Thoracic aorta (tissue), 2 donors: ENCODE data around the gene LRRN1. TPM values are rescaled to one million over a fixed set of nuclear protein-coding genes. Genes with fewer than 3 reads are reported as not detected.

Experiments used
- ATAC-seq: fragments of 150-250 bp; one replicate; pipeline ENCODE4 v1.8.0; 2017; ENCODE audit warnings: low read depth; ENCODE audit not compliant: insufficient number of reproducible peaks, low FRiP score
- DNase-seq: peaks from one replicate; pipeline ENCODE4 v3.0.0-alpha.2; 2020; ENCODE audit warnings: low spot score
- H3K27ac ChIP-seq, 2 donors: fragments of 200-600 bp; sonication (generic); 1 replicate in 1 of 2; 2 replicates in 1 of 2; pipeline ENCODE4 v1.5.1; 2016; ENCODE audit warnings: mild to moderate bottlenecking in 2 of 2, moderate library complexity in 2 of 2
- H3K27me3 ChIP-seq: fragments of 200-600 bp; sonication (generic); replicated peaks from 2 replicates; pipeline ENCODE4 v1.6.0; 2016; ENCODE audit warnings: mild to moderate bottlenecking; ENCODE audit not compliant: insufficient read depth
- H3K36me3 ChIP-seq: fragments of 200-600 bp; sonication (generic); one replicate; pipeline ENCODE4 v1.5.1; 2016
- H3K4me1 ChIP-seq, 2 donors: fragments of 200-600 bp; sonication (generic); 1 replicate in 1 of 2; 2 replicates in 1 of 2; pipeline versions ENCODE4 v1.5.1 to v1.6.0; 2016; ENCODE audit warnings: low read depth in 2 of 2, mild to moderate bottlenecking in 1 of 2; ENCODE audit not compliant: control insufficient read depth in 1 of 2
- H3K4me3 ChIP-seq: fragments of 200-600 bp; sonication (generic); 2 replicates; pipeline ENCODE4 v1.5.1; 2016; ENCODE audit warnings: mild to moderate bottlenecking
- H3K9me3 ChIP-seq: fragments of 200-600 bp; sonication (generic); 2 replicates; pipeline ENCODE4 v1.5.1; 2016
- total RNA-seq, 2 donors: library from RNA; depleted of rRNA; stranded (reverse); fragments of >200 nt; gene quantifications; one replicate each; pipeline versions ENCODE4 v1.1.0 to v1.2.3, GENCODE V29; 2016
- TF ChIP-seq, protein P1 (sequence below): fragments of 200-600 bp; sonication (generic); IDR thresholded peaks from one replicate; pipeline ENCODE4 v1.5.1; 2019; ENCODE audit warnings: antibody characterized with exemption

LRRN1 gene
- total RNA-seq, 2 donors from 2014 or later, result 4.3 to 7.7 TPM

DNA sequence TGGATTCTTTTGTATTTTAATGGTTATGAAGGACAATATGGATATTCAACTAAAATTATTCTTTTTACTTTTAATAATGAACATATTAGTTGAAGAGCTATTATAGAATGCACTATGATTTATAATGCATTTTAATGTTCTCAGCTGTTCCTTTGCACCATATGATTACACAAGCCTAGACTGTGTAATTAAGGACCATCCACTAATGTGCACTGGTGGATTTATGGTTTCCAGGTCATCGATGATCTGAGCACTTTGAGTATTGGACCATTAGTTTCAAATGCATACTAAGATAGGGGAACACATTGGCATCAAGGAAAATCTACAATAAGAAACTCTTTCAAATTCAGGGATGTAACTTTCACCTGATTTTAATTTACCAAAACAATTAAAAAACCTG is 16.8 kb downstream of the LRRN1 start:
- TF ChIP-seq, protein P1, sequence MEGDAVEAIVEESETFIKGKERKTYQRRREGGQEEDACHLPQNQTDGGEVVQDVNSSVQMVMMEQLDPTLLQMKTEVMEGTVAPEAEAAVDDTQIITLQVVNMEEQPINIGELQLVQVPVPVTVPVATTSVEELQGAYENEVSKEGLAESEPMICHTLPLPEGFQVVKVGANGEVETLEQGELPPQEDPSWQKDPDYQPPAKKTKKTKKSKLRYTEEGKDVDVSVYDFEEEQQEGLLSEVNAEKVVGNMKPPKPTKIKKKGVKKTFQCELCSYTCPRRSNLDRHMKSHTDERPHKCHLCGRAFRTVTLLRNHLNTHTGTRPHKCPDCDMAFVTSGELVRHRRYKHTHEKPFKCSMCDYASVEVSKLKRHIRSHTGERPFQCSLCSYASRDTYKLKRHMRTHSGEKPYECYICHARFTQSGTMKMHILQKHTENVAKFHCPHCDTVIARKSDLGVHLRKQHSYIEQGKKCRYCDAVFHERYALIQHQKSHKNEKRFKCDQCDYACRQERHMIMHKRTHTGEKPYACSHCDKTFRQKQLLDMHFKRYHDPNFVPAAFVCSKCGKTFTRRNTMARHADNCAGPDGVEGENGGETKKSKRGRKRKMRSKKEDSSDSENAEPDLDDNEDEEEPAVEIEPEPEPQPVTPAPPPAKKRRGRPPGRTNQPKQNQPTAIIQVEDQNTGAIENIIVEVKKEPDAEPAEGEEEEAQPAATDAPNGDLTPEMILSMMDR, result no peak
- H3K9me3 ChIP-seq, result no peaks in the 10 kb centered on the region
- peaks cover 0 to 13% of the 10 kb centered on the region in 2 donors for H3K4me1 ChIP-seq
- H3K4me3 ChIP-seq, result no peak overlapping the region
- no peaks in the 10 kb centered on the region for H3K27me3 ChIP-seq
- H3K27ac ChIP-seq, result no peak overlapping the region
- DNase-seq (no peak), ATAC-seq (no peak)
- no peaks in the 10 kb centered on the region for H3K36me3 ChIP-seq

DNA sequence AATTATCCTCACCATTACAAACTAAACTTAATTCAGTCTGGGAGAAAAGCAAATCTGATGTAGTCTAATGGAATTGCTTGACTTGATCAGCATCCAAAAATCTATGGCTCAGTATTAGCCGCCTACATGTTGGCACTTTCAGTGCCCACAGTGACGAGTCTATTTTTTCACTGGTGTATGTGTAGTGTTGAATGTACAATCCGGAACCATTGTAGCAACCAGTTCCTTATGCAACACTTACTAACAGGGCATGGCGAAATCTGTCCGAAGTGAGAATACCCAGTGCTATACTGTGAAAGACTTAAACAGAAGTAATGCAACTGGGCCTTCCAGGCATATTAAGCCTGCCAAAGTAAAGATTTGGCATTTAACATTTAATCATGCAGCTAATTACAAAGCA is 18.6 kb downstream of the LRRN1 start:
- TF ChIP-seq, protein P1, result no peak
- H3K4me1 ChIP-seq, result peaks cover 0 to 13% of the 10 kb centered on the region in 2 donors
- no peak overlapping the region for H3K4me3 ChIP-seq
- H3K27ac ChIP-seq, result no peak overlapping the region
- no peaks in the 10 kb centered on the region for H3K9me3 ChIP-seq
- no peaks in the 10 kb centered on the region for H3K36me3 ChIP-seq
- DNase-seq, result no peak
- ATAC-seq, result no peak
- no peaks in the 10 kb centered on the region for H3K27me3 ChIP-seq

DNA sequence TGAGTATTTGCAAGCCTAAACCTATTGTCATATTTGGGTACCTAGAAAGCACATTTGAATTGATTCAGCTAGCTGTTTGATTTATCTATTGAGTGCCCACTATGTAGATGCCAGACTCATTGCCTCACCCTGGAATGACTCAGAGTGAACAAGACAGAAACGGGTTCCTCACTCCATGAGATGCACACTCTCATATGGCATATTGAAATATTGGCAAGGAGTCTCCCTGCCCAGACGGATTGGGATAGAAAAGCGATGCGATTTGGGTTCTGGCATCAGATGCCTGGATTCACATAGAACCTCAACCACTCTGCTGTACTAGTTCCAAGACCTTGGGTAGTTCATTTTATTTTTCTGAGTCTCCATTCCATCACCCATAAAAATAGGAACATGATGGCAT is 22.5 kb downstream of the LRRN1 start:
- H3K27me3 ChIP-seq, result no peaks in the 10 kb centered on the region
- TF ChIP-seq, protein P1, result no peak
- no peak overlapping the region for H3K27ac ChIP-seq
- ATAC-seq (no peak), DNase-seq (no peak)
- peaks cover 0 to 13% of the 10 kb centered on the region in 2 donors for H3K4me1 ChIP-seq
- no peak overlapping the region for H3K4me3 ChIP-seq
- H3K36me3 ChIP-seq, result no peaks in the 10 kb centered on the region
- H3K9me3 ChIP-seq, result no peaks in the 10 kb centered on the region

DNA sequence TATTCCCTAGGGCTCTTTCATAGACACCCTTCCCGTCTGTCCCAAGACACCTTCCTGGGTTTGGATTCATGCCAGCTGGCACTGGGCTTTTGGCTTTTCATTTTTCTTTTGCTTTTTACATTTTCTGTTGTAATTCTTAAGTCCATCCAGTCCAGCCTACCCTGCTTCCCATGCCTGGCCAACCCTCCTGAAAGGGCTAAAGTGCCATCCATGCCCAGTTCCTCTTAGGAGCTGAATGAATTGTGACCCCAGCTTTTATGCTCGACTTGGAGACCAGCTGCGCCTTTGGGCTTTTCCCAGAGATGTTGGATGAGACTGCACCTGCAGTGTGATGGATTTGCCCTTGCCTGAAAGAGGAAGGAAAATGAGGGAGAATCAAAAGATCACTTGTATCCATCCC is 25.8 kb downstream of the LRRN1 start:
- H3K36me3 ChIP-seq, result no peaks in the 10 kb centered on the region
- H3K4me3 ChIP-seq, result no peak overlapping the region
- no peaks in the 10 kb centered on the region for H3K27me3 ChIP-seq
- H3K9me3 ChIP-seq, result no peaks in the 10 kb centered on the region
- ATAC-seq, result no peak
- no peak for DNase-seq
- H3K4me1 ChIP-seq, result no peaks in the 10 kb centered on the region
- TF ChIP-seq, protein P1, result no peak
- H3K27ac ChIP-seq, result no peak overlapping the region

DNA sequence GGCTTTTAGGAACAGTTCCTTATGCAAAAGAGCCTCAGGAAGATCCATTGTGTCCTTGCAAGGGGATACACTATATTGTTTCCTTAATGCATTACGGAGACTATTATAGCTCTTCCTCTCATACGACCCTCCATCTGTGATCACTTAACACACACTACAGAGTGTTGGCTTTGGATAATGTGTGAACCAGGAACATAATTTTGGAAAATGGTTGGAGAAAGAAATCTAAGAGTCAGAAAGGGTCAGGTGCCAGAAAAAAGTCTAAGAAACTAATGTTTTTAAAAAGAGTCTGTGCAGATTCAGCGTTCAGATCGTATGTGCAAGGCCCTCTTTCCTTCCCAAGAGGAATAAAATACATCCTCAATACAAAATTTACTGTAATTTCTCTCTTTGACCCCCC is 27.3 kb downstream of the LRRN1 start:
- DNase-seq (no peak), ATAC-seq (no peak)
- TF ChIP-seq, protein P1, result no peak
- Histone ChIP-seq H3K36me3 (no peaks in the 10 kb centered on the region), H3K27me3 (no peaks in the 10 kb centered on the region), H3K4me1 (no peaks in the 10 kb centered on the region), H3K9me3 (no peaks in the 10 kb centered on the region), H3K27ac (no peak overlapping the region), H3K4me3 (no peak overlapping the region)
